MM.1S (cell line): ENCODE data around the gene ADCY4.

ENCODE experiments used
- CTCF ChIP-seq: fragments of 300-600 bp; sonication (generic); IDR thresholded peaks from 2 replicates; pipeline ENCODE4 v1.5.1; 2016; ENCODE audit warnings: antibody characterized with exemption, low read length, mixed read lengths
- EZH2 ChIP-seq: fragments of 300-600 bp; sonication (generic); optimal IDR thresholded peaks from 2 replicates; pipeline ENCODE3; 2017; ENCODE audit warnings: low read depth, mild to moderate bottlenecking, antibody characterized with exemption, low read length, mixed read lengths
- EZH2phosphoT487 ChIP-seq: fragments of 300-600 bp; sonication (generic); IDR thresholded peaks from 2 replicates; pipeline ENCODE4 v1.6.1; 2018; ENCODE audit warnings: antibody characterized with exemption, low read length

- no peak for TF ChIP-seq CTCF
- TF ChIP-seq EZH2: no peak
- no peak for TF ChIP-seq EZH2phosphoT487
Measured at GRCh38 chr14:24369907-24370687, 35.2 kb upstream of the ADCY4 start.
